HG03095 (cell line): ENCODE data around the gene MYLK.

Experiments used
- ATAC-seq: cut with Tn5 transposase; IDR thresholded peaks from one replicate; pipeline ENCODE4 v1.9.1; 2021; ENCODE audit warnings: moderate library complexity; ENCODE audit not compliant: unreplicated experiment

MYLK gene

DNA sequence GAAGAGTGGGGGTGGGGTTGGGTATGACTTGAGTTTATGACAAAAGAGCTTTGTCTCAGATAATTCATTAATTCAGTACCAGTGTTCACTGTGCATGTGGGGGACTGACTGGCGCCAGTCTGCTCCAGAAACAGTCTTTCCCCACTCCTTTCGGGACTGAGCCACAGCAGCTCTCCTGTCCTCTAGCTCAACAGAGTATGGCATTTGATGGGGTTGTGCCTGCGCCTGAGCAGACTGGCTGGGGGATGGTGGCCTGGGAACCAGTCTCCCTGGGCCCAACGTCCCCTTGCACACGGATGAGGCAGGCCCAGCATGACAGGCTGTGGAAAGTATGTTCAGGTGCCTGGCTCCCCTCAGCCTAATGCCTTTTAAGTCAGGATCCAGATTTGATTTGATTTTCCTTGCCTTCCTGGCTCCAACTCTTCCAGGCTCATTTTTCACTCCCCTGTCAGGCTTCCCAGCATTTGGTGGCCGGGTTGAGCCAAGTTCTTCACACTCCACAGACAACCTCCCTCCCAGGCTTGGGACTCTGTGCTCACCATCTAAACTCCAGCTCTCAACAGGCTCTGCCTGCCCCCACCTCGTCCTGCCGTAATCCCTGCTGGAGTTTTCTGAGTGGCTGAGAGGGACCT, 105.0 kb downstream of the MYLK start:
- ATAC-seq = no peak

DNA sequence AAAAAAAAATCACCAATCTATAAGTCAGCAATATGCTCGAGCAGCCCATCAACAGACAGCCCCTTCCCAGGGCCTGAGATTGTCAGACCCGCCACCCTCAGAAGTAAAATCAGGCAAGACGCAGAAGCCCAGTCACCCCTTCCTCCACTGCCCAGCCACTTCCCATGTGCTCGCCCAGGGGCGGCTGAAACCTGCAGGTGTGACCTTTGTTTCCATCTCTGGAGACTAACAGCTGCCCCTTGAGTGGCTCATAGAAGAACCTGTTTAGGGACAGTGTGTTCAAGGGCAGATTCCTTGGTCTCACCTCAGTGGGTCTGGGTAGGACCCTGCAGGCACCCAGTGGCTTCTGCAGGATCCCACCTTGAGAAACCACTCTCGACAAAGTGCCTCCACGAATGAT, 105.6 kb downstream of the MYLK start:
- no peak for ATAC-seq

DNA sequence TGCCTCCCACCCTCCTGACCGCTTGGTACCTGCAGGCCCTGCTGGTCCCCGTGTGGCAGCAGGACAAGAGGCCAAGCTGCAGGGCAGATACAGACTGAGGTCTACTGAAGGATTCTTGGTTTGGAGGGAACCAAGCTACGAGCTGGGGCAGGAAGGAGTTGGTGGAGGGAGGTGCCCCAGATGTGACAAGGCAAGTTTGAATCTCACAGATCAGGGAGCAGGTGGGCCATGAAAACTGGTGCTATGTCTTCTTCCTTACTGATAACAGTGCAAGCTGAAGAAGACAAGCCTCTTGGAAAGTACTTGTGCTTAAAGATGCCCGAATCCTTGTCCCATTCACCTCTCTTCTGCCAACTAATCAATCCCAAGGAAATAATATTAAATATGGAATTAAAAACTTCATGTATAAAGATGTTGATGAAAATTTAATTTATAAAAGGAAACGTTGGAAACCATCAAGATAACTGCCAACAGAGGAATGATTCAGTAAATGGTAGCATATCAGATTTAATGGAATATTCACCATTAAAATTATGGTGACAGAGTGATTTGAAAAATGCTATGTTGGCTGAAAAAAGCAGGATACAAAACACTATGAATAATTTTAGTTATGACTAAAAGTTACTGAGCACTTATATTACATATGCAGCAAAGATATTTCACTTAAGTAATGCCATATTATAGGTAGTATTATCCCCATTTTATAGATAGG, 107.9 kb downstream of the MYLK start:
- ATAC-seq = no peak

DNA sequence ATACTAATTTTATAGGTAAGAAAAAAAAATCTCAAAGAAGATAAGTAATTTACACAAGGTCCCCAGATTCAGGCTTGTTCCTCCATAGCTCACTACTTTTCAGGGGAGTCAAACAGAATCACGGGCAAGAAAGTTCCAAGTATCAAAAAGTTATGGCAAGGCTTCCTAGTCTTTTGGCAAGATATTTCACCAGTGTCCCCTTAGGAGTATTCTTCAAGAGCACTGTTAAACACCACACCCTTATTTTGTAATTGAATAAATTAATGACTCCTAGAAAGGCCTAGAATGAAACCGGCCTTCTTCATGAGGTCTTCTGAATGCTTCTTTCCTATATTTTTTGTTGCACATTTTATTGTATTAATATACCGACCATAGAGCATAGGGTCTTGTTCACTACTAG, 109.7 kb downstream of the MYLK start:
- ATAC-seq = no peak

DNA sequence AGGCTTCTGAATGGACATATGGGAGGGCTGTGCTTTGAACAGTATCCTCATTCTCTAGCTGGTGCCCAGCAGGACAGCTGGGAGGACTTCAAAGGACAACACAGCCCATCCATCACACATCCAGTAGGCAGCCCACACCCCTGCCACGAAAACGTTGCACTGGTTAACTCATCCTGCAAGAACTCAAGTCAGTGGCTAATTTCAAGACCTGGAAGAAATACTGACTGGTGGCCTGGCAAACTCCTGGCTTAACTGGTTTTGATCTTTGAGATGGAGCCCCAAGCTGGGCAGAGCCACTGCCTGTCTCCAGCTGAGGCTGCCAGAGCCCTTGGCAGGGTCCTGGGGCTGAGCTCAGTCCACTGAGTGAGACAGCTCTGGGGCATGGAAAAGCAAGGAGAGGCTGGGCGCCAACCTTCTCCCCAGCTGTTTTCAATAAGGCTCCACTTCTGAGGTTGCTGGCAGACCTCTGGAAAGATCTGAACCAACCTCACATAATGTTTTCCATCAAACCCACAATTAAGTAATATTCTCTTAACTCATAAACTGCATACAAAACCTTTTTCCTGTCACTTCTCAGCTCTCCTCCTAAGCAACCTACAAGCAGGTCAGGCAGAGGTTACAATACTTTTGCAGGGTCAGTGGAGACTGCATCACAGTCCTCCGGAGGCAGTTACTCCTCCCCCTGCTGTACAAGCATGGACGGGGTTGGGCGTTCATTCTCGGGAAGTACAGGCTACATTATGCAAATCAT, 110.3 kb downstream of the MYLK start:
- no peak for ATAC-seq

DNA sequence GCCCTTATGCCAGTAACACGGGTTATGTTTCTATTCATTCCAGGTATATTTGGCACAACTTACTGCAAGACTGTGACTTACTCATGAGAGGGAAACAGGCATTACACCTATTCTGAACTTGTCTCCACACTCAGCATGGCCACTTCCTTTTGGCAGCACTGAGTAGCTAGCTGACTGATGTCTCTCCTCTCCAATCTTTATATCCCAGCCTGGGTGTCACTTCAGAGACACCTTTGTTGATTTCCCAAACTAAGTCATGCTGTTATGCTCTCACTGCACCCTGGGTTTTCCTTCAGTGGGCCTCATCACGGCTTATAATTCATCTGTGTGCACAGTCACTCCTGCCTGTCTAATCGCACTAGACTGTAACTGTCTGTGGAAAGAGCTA, 114.8 kb downstream of the MYLK start:
- no peak for ATAC-seq

DNA sequence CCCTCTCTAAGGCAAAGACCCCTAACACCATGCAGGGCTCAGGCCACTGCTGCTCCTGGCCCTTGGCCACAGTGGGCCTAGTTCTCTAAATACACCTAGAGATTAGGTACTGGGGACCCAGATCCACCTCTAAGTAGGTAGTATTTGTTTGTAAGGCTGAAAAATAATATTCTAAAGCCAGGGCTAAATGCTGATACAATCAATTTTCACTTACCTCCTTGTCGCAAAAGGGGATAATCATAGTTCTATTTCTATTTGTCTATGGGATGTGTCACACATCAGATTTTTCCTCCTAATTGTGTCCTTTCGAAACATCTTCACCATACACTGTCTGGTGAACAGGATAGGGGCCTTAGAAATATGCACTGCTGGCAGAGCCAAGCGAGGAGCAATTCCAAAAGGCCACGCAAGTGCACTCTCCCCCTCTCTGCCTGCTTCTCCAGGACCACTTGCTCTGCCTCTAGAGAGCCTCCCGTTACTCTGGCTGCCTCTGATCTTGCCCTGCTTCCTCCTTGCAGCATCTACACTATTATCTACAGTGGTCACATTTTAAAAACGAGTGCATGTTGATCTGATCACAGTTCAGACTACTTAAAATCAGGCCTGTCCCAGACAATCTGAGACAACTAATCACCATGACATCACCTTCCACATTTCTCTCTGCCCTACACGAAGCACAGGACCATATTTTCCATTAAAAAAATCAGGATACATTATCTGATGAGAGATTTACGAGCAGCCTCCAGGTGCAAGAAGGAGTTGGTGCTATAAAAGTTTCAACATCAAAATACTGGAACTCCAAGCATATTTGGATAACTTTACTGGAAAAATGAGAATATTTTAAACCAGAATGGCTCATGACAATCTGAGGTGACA, 115.4 kb downstream of the MYLK start:
- ATAC-seq = no peak

DNA sequence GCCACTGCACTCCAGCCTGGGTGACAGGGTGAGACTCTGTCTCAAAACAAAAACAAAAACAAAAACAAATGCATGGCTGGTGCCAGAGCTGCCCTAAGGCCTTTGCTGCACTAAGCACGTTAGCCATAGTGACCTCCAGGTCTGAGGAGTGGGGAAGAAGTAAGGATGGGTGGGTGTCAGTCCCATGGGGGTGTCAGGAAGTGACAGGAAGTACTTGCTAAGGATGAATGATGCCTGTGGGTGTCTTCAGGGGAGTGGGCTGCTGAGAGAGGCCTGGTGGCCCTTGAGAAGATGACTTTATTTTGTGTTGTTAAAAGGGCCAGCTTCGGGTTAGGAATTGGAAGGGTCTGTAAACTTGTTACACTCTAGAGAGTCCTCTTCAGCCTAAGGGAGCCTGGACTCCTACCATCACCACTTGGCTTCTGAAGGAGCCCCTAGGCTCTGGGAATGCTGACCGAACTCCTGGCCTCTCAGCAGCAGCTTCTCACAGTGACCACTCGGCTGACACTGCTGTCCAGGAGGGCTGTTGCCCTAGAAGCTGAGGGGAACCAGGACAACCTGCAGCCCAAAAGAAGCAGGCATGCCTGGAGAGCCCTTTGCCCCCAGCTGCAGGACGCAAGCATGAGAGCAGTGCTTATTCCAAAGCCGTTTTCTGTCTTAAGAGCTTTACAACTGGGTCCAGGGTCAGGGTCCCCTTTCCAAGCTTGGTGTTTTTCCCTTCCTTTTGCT, 116.4 kb downstream of the MYLK start:
- no peak for ATAC-seq

DNA sequence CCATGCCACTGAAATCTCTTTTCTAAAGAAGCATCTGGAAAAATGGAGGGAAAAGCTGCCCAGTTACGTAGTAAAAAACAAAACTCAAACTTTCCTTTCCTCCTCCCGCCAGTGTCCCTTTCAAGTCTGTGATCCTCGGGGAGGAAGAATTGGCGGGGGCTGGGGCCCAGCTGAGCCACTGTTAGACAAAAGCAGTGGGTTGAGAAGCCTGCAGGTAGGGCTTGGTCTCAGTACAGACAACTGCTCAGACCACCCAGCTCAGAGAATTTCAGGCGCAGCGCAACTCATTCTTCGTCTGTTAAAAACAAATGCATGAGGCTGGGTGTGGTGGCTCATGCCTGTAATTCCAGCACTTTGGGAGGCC, 117.1 kb downstream of the MYLK start:
- ATAC-seq = no peak

DNA sequence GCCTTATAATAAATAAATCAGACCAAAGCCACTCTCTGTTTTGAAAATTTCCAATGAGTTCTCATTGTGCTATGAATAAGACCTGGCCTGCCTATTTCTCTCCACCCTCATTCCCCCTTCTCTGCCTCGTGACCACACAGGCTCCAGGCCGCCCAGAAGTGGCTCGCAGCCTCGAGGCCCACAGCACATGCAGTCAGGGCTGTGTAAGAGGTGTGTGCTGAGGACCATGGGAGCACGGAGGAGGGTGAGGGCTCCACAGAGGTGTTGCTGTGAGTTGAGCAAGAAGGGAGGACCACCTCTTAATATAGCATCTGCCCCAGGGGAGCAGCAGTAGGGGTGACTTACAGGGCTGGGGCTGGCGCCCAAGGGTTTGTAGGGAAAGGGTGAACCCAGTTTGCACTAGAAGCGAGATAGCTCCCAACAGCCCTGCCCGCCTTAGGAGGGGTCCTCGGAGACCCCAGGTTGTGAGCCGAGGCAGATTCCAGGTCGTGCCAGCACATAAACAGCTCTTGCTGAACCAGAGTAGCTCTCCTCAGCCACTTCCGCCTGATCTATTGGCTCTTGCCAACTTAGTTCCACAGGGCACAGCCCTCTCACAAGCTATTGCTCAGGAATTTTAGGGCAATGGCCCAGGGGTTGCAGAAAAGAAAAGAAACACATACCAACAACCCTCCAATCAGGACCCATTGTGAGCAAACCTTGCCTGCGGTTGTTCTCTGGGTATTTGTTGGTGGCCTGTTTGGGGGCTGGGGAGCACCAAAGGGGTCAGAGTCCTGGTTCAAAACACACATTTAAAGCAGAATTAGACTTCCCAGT, 117.7 kb downstream of the MYLK start:
- ATAC-seq = no peak

DNA sequence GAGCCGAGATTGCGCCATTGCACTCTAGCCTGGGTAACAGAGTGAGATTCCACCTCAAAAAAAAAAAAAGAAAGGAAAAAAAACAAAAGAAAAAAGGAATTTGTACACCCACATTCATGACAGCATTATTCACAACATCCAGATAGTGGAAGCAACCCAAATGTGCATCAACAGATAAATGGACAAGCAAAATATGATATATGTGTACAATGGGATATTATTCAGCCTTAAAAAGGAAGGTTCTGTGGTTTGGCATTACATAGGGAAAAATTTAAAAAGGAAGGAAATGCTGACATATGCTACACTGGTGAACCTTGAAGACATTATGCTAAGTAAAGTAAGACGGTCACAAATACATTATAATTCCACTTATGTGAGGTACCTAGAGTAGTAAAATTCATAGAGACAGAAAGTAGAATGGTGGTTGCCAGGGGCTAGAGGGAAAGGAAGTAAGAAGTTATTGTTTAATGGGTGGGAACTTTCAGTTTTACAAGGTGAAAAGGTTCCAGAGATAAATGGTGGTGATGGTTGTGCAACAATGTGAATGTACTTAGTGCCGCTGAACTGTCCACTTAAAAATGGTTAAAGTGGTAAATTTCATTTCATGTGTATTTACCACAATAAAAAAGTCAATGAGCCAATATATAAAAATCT, 118.5 kb downstream of the MYLK start:
- ATAC-seq = no peak

DNA sequence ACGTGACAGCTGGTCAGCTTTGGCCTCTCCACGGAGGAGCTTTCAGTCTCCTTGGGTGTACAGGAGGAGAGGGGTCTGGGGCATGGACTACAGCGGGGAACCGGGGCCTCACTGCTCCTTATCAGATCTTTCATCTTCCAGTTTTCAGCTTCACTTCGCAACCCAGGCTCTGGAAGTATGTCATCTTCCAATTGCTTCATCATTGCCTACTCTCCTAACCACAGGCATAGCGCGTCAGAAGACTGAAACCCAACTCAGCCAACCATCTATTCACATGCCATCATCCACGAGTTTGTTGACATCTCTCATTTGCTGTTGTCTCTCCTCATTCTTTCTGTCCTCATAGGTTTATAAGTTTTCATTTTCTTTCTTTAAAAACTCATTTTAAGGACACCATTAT, 119.5 kb downstream of the MYLK start:
- no peak for ATAC-seq

DNA sequence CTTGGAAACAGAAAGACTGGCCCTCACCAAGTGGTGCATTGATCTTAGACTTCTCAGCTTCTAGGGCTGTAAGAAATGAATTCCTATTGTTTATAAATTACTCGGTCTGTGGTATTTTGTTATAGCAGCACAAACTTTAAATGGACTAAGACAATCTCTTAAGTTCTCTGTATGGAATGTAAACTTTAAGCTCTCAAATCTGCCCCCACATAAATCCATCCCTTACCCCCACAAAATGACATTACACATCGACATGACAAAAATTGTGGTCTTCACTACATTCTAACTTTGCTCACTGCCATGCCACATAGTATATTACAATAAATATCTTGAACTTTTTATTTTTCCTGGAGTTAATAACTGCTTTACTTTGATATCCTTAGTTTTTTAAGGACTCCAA, 121.3 kb downstream of the MYLK start:
- no peak for ATAC-seq

DNA sequence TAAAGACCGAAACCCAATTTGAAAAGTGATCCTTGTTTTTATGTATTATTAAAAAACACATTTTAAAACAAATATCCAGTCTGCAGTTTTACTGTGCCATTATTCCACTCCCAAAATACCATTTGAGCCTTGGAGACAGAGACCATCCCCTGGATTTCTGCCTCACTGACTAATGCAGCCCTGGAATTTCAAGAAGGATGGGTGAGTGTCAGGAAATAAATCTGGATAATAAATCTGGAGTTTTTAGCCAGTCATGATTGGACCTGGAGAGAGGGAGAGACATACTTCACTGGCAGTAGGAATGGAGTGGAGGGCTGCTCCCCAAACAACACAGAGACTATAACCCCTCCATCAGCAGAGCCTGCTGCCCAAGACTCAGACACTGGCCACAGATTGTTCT, 123.3 kb downstream of the MYLK start:
- ATAC-seq = no peak

DNA sequence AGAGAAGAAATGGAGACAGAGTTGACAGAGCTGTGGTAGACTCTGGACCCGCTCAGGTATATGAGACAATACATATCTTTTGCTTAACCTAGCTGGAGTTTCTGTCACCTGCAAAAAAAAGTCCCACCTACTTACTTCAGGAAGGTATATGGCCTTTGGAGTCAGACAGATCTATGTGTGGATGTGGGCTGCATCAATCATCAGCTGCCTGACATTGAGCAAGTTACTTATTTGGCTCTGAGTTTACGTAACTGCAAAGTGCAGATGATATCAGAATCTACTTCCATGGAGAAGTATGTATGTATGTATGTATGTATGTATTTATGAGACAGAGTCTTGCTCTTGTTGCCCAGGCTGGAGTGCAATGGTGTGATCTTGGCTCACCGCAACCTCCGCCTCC, 124.3 kb downstream of the MYLK start:
- no peak for ATAC-seq

DNA sequence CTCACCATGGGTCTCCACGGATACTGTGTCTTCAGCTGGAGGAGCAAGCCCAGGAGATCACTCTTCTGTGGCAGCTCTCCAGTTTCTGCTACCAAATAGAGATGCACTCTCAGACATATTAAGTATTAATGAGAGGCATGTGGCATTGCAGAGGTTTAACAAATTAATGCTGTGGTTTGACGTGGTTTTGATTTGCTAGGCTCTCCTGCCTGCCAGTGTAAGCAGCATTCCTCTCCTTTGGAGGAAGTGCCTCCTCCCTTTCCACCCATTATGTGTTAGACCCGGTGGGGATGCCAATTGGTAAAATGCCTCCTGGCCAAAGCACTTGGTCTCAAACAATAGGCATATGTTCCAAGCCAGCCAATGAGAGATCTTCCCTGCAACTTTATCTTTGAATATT, 124.8 kb downstream of the MYLK start:
- ATAC-seq = no peak

DNA sequence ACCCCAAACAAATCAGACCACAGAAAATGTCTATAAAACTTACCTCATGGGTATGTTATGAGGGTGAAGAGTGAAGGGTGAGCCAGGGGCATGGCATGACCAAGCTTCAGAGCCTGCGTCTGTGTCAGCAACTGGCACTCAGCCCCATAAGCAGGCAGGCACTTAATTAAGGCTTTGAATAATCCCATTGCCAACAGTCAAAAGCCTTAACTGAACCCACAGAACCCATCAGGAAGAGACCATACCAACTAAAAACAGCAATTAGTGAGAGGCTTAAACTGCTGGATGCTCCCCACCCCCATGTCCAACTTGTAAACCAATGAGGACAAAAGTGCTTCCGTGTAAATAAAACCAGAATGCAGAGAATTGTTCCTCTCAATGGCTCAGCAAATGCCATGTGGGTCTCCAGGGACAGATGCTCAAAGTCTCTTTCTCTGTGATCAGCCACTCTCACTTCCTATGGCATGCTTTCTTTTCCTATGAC, 126.0 kb downstream of the MYLK start:
- no peak for ATAC-seq

DNA sequence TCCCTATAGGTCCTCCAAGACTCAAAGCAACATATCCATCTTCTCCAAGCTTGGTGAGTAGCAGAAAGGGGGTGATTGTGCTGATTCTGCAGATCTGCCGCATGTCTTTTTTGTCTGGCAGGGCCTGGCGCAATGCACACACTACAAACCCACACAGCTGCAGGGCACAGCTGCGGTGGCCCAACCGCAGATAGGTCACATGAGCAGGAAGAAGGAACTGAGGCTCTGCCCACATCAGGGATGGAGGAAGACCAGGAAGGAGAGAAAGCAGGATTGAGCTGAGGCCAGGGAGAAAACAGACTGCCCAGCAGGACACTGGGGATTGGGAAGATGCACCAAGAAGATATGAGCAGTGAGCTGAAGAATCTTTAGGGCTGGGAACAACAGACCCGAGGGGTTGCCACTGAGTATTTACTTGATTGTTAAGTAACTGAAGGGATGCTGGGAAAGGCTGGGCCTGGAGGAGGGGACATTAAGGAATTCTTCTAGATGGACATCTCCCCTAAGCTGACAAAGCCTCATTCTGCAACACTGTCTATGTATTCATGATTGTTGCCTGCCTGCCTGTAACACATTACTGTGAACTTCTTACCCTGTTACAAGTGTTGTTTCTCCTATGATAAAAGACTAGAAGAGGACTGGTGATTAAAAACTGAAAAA, 126.7 kb downstream of the MYLK start:
- no peak for ATAC-seq

DNA sequence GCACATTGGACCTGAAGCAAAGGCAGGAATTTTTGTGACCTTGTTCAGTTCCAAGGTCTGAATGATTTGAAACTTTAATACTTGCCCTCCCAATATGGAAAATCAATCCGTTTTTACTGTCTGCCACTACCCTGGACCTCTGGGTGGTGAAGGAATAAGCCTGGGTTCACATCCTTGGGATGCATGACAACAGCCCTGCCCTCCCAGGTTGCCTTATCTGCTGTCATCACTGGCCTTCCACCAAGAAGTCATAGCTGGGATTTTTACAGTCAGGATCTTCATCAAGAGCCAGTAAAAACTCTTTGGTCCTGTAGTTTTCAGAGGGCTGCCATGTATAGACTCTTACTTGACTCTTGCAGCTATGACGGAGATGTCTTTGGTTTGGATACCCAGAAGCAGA, 128.6 kb downstream of the MYLK start:
- ATAC-seq = no peak
